Measurements from ENCODE around the gene CACNA1E.

The CACNA1E gene

GRCh38 chr1:181777812-181778211, 294.5 kb downstream of the CACNA1E start:
- no peak for DNase-seq

DNA sequence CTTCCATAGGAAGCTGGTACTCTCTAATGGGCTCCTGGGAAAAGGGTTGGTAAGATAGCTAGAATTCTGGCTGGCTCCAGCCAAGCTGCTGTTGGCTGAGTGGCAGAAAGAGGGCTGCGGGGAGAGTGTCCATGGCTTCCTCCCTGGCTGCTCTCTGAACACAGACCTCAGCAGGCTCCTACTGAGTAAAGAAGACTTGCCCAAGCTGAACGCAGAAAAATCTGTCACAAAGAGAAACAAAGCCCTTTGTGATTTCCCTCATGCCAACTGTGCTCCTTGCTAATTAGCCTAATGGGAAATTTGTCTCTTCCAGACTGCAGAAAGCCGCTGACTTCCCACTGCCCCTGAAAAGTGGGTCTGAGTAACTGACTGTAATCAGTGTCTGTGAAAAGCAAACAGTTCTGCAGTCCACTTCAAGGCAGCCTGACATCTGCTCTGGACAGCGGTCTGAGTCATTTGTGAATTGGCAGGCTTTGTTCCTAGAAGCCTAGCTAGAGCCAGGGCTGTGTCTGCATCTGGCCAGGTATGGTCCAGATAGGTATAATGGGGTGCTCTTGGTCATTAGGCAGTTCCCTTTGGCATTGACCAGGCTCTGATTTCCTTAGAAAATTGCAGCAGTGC, 295.4 kb downstream of the CACNA1E start:
- no peak for DNase-seq

DNA sequence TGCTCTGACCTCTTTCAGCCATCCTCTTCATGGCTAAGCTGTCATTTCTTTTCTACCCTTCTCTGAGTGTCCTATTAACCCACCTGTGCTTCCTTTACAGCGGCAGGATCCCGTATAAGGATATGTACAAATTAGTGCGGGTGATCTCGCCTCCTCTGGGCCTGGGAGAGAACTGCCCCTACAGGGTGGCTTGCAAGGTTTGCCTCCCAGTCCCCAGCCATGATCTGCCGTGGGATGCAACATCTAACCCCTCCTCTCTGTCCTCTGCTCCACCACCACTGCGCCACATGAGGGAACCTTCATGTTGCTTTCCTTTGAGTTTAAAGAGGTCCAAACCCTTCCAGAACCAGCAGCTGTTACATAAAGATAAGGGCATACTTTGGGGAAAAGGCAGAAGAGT, 296.0 kb downstream of the CACNA1E start:
- DNase-seq = no peak

- DNase-seq = no peak
Observed at GRCh38 chr1:181783208-181783607, 299.9 kb downstream of the CACNA1E start.

DNA sequence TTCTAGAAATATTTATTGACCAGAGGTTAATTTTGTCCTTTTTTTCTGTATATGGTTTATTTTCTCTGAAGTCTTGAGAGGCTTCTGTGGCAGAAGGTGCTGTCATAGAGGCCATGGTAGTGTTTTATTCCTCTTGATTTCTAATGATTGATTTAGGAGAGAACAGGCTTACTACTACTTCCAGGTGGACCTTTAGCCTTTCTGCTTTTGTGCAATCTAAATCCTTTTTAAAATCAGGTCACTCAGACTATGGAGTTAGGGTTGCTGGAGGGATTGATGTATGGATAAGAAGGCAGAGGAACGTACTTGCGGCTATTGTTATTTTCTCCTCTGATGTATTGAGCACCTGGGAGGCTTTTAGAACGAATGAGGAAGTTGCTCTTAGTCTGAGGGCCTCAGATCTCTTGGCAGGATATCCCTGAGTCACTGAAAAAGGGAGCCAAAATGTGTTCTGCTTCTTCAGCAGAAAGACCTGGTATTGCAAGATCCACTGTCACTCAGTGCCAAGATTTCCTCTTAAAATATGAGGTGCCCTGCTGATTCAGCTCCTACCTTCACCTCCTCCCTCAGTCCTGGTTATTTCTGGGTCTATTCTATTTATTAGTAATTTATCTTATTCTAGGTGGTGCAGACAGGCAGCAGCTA, 300.8 kb downstream of the CACNA1E start:
- no peak for DNase-seq

GRCh38 chr1:181789395-181789794, 306.1 kb downstream of the CACNA1E start:
- DNase-seq = no peak

DNA sequence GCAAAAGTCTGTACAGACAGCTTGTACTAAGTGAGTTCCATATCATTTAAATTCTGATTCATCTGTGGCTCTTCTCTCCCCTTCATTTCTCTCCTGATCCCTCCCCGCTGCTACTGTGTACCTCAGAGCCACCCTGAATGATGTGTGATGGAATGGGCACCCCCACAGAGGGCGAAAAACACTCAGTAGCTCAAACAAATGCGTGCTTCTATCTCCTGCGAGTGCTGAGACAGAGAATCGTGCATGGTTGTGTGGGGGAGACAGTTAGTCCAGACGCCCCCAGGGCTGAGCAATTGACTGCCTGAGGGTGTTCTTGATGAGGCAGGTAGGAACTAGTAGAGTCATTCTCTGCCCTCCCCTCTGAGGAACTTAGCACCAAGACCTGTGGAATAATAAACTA, 308.4 kb downstream of the CACNA1E start:
- DNase-seq = no peak

GRCh38 chr1:181793831-181794230, 310.5 kb downstream of the CACNA1E start:
- DNase-seq = no peak

DNA sequence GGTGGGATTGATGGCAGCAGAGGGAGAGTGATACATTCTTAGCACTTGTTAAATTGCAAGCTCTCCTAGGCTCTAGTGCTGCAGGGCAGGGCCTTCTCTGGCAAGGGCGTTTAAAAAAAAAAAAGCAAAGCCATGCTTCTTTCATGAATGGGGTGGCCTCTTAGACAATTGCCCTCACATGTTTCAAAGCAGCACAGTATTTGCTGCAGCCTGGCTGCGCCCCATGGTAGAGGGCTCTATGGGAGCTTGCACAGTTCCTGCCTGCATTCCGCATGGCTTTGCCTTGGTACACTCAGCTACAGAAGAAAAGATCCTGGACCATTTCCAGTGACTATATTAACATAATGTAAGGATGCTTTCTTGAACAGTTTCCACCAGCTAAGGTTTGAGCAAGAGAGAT, 311.0 kb downstream of the CACNA1E start:
- no peak for DNase-seq

DNA sequence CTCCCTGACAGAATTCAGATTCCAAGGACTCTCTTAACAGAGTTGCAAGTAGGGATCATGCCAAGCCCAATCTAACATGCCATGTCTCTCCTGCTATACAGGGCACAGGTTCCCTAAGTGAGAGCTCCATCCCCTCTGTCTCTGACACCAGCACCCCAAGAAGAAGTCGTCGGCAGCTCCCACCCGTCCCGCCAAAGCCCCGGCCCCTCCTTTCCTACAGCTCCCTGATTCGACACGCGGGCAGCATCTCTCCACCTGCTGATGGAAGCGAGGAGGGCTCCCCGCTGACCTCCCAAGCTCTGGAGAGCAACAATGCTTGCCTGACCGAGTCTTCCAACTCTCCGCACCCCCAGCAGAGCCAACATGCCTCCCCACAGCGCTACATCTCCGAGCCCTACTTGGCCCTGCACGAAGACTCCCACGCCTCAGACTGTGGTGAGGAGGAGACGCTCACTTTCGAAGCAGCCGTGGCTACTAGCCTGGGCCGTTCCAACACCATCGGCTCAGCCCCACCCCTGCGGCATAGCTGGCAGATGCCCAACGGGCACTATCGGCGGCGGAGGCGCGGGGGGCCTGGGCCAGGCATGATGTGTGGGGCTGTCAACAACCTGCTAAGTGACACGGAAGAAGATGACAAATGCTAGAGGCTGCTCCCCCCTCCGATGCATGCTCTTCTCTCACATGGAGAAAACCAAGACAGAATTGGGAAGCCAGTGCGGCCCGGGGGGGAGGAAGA, 315.0 kb downstream of the CACNA1E start:
- DNase-seq = no peak

DNA sequence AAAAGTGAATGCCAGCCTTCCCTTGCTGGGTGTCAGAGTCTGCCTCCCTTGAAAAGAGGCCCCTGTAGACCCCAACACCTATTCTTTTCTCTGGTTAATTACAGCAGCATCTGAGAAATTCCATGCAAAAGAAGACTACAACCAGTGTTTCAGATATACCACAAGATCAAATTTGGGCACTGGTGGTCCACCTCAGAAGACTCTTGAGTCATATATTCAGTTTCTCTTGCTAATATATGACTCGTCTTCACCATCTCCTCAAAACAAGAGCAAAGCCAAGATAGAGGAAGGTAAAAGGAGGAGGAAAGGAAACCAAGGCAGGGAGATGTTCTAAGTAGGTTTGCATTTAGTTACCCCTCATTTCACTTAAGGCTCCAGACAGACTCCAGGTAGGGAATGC, 318.3 kb downstream of the CACNA1E start:
- no peak for DNase-seq

GRCh38 chr1:181802466-181802865, 319.1 kb downstream of the CACNA1E start:
- DNase-seq = no peak

- no peak for DNase-seq
Observed at GRCh38 chr1:181803421-181803820, 320.1 kb downstream of the CACNA1E start.

DNA sequence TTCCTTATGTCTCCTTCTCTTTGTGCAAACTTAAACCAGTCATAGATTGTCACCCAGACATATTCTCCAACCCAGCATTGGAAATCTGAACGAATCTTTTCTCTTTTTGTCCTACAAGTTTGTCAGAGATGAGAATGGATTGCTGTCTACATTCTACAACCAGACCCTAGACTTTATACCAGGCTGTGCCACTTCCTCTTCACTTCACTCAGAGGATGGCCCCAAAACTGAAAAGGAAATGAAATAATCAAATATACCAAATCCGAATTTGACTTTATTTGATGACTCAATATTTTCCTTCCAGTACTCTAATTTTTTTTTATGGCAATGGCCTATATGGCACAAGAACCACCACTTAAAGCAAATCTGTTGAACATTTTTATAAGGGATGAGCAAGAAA, 321.7 kb downstream of the CACNA1E start:
- no peak for DNase-seq

GRCh38 chr1:181806746-181807145, 323.4 kb downstream of the CACNA1E start:
- DNase-seq = no peak

- DNase-seq = no peak
Observed at GRCh38 chr1:181807251-181807650, 323.9 kb downstream of the CACNA1E start.

- DNase-seq = no peak
Observed at GRCh38 chr1:181809991-181810545, 326.8 kb downstream of the CACNA1E start.

DNA sequence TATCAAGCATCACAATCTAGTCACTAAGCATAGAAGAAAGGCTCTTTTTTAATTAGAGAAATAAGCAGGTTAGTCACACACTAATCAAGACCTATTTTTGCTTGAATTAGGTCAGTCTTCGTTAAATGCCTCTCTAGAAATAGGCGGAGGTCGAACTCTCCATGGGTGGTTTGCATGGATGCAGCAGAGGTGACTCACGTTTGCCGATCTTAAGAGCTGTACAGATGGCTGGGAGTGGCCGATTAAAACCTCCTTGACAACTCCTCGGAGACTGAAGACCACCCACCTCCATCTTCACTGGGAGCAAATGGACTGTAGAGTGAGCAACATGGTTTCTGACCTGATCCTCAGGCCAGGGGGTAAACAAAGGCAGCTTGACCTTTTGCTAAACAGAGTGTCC, 328.9 kb downstream of the CACNA1E start:
- no peak for DNase-seq

DNA sequence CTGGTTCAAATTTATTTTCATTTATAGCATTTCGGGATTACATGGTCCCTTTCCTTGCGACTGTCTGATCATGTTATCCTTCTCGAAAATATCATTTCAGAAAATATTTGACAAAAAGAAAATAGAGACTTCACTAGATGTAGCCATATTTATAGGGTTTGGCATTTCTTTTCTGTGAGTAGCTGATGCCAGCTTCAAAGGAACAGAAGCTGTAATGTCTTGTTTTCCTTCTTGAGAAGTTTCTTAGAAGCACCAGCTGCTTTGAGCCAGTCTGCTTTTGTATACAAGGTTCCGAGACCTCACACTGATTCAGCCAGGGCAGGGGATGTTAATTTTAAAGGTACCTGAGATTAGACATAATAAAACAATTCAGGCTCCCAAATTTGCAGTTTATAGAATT, 329.9 kb downstream of the CACNA1E start:
- no peak for DNase-seq

GRCh38 chr1:181816608-181817007, 333.3 kb downstream of the CACNA1E start:
- DNase-seq = no peak

GRCh38 chr1:181817091-181817490, 333.8 kb downstream of the CACNA1E start:
- no peak for DNase-seq

DNA sequence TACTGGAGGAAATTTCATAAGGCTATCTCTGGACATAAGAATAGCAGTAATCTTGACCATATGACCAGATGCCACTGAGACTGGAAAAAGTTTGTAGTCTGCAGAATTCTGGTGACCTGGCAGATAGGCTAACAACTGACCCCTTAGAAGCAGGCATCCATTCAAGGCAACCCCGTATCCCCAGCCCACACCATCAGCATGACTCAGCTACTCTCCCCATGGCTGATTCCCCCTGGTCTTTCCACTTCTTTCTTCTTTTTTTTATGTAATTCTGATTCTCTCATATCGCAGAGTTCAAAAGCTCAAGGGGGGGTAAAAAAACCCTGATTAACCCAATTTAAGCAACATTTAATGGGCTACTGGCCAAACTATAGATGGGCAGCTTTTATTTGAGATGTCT, 335.1 kb downstream of the CACNA1E start:
- DNase-seq = no peak

DNA sequence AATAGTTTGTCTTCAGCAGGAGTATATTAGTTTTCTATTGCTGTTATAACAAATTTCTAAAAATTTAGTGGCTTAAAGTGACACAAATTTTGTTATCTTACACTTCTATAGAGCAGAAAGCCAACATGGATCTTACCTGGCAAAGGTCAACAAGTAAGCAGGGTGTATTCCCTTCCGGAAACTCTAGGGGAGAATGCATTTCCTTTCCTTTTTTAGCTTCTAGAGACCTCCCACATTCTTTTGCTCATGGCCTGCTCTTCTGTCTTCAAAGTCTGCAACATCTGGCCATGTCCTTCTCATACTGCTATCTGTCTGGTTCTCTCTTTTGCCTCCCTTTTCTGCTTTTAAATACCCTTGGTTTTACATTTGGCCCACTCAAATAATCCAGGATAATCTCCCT, 335.6 kb downstream of the CACNA1E start:
- no peak for DNase-seq

DNA sequence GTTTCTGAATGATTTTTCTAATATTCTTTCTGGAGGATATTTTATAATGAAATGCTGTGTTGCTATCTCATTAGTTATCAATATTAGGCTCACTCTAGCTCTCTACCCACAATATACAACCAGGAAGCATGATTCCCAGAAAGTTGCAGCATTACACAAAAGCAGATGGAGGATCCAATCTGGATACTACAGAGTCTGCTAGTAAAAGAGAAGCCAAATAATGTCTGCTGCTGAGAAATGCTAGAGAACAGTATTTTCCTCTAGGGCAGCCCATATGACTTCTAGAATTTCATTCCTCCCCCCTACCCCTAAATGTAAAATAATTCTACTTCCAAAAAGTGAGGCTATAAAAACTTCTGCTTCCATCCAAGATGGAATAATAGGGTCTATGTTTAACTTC, 338.4 kb downstream of the CACNA1E start:
- DNase-seq = no peak

Measured in stimulated activated naive CD4-positive, alpha-beta T cell (primary cell).